ENCODE results near the gene NRAP.
A peak's percentile ranks its signal among the peaks of the same experiment; 100 is the strongest.

The NRAP gene

DNA sequence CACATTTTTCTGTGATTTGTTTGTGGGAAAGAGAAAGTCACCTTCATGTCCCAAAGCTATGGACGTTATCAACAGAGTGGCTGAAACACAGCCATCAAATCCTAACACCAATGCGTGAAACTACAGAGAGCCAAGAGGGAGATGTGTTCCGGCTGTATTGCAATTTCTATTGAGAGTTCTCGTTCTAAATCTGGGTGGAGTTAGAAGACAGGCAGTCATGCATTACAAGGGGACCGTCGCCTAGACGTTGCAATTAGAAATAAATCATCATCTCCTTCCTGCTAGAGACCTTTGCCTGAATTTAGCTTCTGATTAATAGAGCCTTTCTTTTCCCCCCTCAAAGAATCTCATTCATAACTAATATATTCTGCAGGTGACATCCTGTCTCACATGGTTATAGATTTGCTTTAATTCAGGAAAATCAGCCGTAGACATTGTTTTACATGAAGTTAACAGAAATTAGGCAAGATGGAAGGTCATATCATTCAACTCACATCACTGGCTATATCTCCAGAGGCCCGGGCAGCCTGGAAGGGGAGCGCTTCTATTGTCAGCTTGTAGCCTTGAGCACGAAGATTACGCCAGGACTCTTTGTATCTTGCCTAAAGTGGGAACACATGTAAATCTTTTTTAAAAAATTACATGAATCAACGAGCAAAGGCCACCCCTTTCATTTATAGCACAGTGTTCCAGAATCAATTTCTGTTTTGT, 58.4 kb downstream of the NRAP start:
- no peak for DNase-seq

DNA sequence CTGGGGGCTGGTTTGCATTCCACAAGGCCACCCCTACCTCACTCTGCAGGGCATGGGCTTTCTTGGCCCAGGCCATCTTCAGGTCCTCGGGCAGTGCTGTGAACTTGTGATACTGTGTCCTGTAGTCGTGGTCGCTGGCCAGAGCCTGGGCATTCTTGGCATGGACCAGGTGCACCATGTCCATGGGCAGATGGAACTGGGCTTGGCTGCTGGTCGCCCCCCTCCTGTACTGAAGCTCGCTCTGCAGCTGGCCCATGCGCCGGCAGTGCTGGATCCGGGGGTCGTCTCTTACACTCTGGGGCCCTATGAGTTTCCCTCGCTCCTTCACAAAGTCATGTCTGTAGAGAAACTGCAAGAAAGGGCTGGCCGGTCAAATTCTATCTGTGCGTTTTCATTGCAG, 59.3 kb downstream of the NRAP start:
- DNase-seq = no peak

DNA sequence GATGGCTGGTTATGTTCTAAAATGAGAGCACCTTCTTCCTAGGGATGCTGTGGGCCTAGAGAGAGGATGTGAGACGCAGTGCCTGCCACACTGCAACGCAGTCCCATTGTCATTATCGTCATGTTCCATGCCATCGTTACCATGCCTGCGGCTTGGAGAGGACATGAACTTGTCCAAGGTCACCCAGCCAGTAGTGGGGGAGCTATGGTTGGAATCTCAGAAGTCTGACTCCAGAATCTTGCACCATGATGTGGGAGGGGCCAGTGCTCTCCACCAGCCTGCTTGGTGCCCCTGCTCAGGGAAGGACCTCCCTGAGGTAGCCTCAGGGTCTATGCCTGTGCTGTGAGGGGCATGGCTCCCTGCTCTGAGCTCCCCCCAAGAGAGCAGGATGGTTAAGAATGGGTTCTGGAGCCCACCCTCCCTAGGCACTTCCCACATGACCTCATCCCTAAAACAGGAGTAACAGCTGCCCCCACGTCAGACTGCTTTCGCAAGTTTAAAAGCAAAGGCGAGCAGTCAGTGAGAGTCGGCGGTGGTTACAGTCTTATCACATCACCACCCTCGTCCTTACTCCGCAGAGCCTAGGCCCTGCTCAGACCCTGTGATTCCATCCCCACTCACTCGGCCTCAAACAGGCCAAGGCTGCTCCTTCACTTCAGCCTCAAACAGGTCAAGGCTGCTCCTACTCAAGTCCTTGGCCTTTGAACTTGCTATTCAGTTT, 60.6 kb downstream of the NRAP start:
- DNase-seq = no peak

DNA sequence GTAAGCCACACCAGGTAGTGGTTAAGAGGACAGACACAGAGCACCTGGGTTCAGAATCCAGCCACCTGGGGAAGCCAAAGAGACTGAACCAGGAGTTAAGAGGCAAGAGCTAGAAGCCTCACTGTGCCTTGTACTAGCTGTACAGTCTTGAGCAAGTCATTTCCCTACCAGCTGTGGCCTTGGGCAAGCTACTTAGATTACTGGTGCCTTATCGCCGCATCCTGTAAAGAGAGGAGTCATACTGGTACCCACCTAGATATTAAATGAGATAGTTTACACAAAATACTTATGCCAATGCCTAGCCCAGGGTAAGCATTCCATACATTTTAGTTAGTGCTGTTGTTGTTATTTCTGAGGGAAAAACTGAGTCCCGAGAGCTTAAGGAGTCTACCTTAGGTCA, 63.3 kb downstream of the NRAP start:
- DNase-seq = no peak

DNA sequence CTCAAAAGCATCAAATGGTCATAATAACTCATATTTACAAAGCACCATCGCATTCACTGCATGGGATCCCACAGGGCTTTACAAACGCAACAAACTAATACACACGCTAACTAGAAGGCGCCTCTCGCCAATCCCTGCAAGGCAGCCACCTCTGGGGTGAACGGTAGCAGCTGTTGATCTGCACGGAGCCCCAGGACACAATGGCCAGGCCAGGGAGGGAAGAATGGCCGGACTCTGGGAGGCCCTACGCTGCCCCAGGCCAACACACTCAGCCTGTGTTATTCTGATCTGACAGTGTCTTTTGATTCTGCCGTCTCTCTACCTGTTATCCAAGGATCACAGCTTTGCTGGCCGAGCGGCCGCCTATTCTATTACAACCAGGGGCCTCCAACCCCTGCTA, 69.2 kb downstream of the NRAP start:
- no peak for DNase-seq

DNA sequence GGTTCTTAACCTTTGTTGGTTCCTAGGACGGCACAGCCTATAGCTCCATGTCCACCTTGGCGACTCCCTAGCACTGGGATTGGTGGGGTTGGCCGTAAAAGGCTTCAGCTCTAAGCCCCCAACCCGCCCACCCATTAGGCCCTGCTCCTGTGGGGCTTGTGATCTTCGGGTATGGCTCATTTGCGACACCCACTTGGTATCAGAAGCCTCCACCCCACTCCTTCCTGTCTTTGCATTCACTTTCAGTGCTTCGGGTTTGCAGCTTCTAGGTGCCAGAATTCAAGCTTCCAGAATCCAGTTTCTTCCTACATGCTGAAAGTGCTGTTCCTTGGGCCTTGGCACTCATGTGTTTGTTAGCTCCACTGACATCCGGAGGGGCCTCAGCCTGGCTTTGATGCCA, 71.5 kb downstream of the NRAP start:
- no peak for DNase-seq

DNA sequence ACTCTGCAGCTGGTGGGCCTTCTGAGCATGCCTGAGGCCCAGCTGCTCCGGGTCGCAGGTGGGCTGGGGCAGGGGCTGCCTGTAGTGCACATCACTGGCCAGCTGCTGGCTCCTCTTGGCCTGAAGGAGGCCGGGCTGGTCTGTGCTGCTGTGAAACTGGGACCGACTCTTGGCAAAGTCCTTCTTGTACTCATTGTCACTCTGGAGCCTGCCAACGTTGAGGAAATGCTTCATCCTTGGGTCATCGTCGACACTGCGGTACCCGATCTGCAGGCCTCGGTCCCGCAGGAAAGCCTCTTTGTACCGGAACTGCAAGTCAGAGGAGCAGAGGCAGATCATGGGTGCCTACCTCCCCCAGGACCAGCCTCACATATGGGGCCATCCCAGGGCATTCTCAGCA, 73.3 kb downstream of the NRAP start:
- DNase-seq = no peak

DNA sequence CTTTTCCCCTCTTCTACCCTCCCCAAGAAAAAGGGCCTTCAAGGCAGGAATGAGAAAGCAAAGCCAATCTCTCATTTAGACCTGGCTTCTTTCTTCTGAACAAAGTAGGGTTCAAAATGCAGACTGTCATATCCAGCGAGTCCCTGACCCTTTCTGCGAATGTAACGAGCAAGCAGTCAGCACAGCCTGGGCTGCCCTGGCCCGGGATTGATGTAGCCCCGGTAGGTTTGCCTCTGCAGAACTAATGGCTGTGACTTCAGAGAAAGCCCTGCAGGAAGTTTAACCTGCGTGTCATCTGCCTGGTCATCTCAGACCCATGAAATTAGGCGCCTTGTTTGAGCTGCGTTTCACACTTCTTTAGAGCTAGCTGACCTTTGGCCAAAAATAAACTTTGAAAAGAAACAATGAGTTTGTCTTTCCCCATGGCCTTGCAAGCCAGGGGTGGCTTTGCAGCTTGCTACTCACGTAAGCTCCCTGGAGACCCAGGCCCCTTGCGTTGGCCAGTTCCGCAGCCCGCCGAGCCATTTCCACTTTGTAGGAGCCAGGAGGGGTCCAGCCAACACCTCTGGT, 74.6 kb downstream of the NRAP start:
- no peak for DNase-seq

DNA sequence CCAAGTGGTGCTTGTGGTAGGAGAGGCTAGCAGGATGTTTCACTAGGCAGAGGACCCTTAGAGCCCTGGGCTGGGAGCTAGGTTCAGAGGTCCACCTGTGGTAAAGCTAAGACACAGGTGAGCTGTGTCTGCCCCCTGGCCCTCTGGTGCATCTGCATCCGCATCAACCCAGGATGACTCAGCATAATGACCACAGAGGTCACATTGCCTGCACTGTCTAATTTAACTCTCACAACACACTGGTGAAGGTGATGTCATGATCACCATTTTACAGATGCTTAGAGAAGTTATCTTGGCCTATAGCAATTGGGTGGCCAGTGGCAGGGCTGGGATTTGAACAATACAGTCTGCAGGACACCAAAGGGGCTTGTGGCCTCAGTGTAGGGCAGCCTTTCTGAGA, 77.9 kb downstream of the NRAP start:
- DNase-seq = no peak

DNA sequence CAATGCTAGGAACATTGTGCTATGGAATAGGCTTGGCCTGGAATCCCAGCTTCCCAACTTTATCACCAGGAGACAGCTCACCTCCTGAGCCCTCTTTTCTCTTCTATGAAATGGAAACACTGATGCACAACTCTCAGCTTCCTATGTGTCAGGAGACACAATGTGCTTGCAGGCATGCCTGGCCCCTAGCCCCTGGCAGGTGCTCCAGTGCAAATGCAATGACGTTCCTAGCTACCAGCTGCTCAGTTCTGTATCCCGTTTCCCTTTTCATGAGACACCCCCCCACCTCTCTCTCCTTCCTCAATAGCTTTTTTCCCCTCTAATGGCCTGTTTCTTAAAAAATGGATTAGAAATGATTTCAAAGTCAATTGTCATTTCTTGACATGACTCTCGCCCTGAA, 80.3 kb downstream of the NRAP start:
- DNase-seq = no peak

DNA sequence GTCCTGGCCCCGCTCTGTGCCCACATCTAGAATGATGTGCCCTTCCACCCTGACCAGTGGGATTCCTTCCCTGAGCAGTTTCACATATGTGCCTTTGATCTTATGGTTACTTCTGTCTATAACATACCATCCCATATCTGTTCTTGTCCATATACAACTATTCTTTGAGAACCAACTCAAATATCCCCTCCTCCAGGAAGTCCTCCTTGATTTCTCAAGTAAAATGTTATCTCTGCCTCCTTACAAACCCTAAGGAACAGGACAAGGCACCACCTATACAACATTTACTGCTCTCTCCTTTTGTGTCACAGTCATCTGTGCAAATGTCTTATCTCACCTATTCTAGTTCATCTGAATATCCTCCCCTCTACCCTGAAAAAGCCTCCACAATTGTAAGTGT, 82.7 kb downstream of the NRAP start:
- DNase-seq = no peak

DNA sequence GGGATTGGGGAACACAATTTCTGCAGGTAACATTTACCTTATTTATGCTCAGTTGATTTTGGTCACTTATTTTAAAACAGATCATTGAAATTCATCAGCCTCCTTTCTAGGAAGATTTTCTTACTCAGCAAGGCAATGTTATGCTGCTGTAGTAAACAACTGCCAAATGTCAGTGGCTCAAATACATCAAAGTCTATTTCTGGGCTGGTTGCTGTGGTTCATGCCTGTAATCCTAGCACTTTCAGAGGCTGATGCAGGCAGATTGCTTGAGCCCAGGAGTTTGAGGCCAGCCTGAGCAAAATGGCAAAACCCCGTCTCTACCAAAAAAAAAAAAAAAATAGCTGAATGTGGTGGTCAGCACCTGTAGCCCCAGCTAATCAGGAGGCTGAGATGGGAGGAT, 85.1 kb downstream of the NRAP start:
- no peak for DNase-seq

DNA sequence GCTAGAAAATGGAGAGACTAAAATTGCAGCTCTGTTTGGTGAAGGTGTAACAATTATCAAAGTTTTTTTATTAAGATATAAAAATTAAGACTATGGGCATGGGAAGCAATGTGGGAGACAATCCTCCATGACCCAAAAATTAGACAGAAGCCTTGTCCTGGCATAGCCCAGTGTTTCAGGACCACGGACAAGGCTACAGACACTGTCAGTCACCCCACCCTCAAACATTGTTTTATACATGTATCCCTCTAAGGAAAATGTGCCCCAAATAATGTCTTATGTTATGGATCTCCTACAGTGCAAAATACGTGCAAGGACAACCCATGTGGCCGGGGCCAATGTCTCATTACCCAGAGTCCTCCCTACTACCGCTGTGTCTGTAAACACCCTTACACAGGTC, 87.0 kb downstream of the NRAP start:
- no peak for DNase-seq

DNA sequence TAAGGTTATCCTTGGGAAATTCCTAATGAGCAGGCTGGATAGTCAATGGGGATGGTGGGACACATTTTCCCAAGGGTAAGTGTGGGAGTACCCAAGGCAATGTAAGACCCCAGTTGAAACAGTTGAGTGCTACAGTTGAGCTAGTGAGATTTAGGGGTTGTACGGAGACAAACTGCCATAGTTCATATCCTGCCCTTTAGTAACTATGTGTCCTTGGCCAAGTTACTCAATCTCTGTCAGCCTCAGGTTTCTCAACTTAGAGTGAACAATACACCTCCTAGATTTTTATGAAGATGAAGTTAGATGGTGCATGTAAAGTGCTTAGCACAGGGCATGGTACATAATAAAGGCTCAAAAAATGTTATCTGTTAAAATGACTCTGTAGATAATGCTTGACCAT, 90.5 kb downstream of the NRAP start:
- DNase-seq = no peak

DNA sequence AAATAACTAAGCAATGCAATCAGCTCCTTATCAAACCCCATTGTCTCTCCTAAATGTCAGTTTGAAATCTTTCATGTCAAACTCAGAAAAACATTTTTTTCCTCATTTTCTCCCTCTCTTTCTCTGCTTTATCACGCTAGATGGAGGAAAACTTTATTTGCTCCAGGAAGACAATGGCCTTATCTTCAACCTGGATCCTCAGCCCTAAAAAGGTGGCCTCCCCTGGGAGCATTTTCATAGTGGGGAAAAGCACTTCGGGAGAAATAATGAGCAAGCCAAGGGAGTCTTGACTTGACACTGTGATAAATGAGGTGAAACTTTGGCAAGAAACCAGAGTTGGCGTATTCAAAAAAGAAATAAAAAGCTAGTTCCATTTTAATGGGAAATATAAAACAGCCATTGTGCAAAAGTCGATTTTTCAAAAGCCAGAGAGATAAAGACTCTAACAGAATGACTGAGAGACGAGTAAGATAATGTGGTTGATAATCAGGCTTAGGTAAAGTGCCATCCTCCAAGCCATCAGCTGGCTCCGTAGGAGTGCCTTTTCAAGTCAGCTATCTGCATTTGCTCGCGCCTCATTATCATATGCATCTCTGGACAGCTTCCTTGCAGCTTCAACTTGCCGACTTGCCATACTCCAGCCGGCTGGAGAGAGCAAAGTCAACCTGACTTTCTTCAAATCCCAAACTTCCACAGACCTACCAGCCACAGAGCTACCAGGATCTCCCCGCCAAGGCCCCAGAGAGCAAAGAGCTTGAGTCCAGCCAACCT, 91.1 kb downstream of the NRAP start:
- DNase-seq = no peak

DNA sequence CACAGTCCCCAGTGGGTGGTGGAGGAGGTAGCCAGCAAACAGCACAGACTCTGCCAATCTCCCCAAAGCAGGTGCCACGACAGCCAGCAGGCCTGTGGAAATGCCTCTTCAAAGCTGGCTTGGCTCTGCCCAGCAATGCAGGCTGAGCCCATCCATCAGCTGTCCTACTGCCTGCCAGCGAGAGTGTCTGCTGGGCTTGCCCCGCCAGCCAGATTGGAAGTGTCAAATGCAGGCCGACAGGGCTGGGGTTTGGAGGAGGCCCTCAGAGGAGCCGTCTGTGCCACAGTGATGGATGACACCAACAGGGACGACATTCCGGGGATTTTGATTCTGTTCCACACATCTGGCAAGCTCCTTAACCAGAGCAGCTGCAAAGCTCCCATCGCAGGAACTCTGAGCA, 94.3 kb downstream of the NRAP start:
- DNase-seq = no peak

DNA sequence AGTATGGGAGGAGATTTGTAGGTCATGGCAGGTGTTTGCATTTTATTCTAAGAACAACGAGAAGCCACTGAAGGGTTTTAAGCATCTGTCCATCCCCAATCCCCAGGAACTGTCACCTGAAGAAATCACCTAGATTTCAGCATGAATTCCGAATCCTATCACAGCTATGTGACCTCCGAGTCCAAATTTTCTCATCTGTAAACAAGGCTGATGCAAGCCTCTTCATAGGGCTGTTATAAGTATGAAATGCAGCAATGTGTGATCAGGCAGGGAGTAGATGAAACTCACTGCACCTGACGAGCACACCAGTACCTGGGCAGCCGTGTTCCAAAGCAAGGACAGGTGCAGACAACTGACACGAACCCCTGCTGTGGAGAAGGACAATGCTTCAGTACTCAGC, 97.0 kb downstream of the NRAP start:
- no peak for DNase-seq

DNA sequence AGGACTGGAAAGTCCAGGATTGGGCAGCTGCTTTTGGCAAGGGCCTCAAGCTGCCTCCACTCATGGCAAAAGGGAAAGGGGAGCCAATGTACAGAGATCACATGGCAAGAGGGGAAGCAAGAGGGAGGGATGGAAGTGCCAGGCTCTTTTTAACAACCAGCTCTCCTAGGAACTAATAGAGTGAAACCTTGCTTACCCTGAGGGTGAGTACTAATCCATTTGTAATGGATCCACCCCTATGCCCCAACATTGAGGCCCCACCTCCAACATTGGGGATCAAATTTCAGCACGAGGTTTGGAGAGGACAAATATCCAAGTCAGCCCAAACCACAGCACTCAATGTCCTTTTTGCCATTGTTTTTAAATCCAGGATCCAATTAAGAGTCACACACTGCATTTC, 98.5 kb downstream of the NRAP start:
- no peak for DNase-seq

DNA sequence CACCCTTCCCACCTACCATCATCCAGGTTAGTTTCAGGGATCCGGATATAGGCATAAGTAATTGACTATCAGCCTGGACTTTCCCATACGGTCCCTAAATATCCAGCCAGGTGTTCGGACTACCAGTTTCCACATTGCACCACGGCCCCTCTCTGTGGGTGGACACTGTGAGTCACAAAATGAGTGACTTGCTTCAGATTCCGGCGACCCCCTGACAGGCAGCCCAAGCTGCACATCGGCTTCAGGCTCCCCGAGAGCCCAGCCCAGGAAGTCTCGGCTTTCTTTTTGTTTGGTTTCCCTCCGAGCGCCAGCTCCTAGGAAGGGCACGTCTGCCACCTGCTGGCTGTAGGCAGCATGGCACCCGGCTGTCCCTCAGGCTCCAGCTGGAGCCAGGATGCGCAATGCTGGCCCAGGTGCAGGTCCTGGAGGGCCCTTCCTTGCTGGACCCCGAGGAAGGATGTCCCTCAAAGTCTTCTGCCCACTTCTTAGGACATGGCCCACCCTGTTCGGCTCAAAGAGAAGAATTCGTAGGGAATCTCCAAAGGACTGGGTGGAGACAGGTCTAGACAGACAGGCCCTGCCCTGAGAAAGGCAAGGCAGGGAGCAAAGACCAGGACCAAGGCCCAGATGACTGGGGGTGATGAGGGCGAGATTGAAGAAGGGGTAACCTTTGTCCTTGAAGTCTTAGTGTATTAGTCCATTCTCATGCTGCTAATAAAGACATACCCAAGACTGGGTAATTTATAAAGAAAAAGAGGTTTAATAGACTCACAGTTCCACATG, 100.3 kb downstream of the NRAP start:
- peak; percentile 57 for DNase-seq

DNA sequence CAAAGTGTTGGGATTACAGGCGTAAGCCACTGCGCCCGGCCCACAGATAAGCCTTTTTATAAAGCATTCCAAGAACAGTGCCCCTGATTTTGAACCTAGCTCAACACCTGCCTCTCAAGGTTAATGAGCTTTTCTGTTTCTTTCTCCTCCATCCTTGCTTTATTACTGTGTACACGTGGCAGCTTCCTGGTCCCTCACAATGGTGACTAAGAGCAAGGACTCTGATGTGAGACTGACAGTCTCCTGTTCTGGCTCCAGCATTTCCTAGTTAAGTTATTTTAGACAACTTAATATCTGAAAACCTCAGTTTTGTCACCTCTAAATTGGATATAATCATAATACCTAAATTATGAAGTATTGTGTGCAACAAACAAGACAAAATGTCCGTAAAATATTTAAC, 101.1 kb downstream of the NRAP start:
- DNase-seq = no peak

DNA sequence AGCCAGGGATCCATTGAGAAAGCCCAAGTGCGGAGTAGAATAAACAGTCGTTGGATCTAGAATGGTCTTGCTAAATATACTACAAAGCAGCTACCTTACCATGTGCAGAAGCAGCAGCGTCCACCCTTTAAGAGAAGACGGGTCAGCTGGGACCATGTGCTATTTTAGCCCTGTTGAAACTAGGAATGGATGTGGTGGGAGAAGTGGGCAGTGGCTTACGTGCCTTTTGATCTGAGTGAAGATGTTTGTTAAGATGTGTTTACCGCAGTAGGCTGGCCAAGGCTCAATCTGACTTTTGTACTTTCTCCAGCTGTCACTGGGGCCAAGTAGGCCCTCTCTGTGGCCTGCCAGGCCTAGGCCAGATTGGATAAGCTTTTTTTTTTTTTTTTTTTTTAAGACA, 101.8 kb downstream of the NRAP start:
- no peak for DNase-seq

DNA sequence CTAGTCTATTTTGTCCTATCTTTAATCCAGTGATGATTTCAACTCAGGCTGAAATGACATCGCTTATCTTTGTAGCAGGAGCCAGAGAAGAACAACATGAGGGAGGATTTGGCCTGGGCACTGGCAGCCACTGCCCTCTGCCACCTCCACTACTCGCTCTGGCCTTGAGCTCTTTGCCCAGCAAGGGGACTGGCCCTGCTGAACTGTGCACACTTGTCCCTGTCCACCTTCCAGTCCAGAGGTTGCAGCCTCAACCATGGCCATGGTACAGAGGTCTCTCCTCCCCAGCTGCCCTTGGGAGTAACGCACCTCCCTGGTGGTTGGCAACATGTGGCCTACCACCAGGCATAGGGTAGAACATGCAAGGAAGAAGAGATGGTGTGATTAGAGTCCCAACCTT, 102.6 kb downstream of the NRAP start:
- DNase-seq = no peak

DNA sequence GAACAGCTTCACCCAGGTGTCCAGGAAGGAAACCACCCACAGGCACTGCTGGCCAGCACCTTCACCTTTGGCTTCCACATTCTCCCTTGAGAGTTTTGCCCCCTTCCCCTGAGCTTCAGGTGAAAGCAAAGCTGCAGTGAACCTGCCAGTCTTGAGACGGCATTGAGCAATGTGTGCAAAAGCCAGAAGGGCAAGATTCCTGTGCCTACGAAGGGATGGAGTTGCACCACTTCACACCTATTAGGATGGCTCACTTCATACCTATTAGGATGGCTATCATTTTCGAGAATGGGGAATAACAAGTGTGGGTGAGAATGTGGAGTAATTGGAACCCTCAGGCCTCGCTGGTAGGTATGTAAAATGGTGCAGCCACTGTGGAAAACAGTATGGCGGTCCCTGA, 103.8 kb downstream of the NRAP start:
- no peak for DNase-seq
